HG02763 (cell line): ENCODE results near the gene MATN1.

ENCODE experiments used
- ATAC-seq: cut with Tn5 transposase; IDR thresholded peaks from one replicate; pipeline ENCODE4 v1.9.1; 2021; ENCODE audit warnings: mild to moderate bottlenecking, moderate library complexity; ENCODE audit not compliant: unreplicated experiment

Gene MATN1

GRCh38 chr1:30758121-30758688, 34.8 kb upstream of the MATN1 start:
- ATAC-seq = no peak

DNA sequence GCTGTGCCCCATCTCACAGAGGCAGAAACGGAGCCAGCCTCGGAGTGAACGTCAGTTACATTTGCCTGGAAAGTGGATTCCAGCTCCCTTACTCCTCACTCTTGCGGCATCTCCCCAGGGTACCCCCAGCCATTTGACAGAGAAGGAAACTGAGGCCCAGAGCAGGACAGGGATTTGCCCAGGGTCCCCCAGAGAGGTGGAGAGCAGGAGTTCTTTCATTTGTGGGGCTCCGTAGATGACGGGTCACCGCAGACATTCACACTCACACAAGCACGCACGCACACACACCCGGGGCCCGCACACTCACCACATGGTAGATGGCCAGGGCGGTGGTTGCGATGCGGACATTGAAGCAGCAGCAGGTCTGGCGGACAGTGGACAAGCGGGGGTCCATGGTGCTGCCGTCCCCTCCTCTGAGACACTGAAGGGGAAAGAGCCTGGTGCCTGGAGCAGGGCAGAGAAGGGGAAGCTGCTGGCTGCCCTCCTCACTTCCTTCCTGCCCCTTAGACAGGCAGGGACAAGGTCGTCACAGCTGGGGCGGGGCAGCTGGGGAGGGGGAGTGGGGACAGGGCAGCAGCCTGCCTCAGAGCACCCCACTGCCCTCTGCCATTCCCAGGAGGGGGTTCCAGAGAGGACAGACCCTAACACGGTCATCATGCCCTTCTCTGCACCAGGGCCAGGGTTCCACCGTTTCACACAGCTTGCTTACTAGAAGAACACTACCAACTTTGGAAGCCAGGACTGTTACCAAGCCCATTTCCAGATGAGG, 34.2 kb upstream of the MATN1 start, which contains the start of gene LAPTM5:
Gene LAPTM5 (minus strand): TSS at position 423 of the 769 bp plus-strand sequence. CDS start 29 bp downstream, at position 394.
- no peak for ATAC-seq

GRCh38 chr1:30756545-30757351, 33.4 kb upstream of the MATN1 start:
- ATAC-seq = no peak

DNA sequence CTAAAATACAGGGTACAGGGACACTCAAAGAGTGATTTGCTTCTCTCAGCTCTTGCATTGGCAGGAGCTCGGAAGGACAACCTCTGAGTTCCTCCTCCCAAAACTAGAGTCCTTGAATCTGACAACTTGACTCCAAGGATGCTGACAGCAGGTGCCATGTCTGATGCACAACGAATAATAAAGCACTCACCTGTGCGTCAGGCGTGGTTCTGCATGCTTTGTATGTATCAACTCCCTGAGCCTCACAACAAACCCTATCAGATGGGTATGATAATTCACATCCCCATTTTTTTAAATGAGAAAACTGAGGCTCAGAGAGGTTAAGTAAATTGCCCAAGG, 32.8 kb upstream of the MATN1 start:
- no peak for ATAC-seq

DNA sequence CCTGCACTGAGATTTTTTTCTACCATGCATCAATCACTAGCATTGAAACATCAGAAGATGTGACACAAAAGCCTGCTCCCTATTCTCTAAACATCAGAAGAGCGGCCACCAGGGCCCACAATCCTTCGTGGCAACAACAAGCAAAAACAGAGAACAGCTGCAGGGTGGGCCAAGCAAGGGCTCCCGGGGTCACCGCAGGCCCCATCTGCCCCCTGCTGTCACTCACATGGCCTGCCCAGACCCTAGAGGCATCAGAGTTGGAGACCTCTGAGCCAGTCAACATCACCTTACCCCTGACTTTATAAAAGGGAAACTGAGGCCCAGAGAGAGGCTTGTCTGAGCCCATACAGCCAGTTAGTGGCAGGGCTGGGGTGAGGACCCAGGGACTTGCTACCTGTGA, 32.4 kb upstream of the MATN1 start:
- ATAC-seq = no peak

DNA sequence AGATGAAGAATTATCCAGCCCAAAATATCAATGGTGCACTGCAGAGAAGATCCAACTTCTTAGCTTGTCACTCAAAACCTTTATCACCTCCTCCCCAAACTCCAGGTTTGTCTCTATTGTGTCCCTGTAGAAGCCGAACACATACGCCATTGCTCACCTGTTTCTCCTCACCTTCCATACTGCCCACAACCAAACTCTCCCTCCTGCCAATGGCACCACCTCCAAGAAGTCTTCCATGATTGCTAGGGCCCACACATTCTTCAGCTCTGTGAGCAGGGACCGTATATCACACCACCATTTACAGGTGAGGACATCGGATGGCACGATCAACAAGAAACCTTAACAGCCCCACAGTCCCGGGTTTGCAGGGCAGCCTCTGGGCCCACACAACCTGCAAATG, 31.9 kb upstream of the MATN1 start:
- ATAC-seq = no peak

DNA sequence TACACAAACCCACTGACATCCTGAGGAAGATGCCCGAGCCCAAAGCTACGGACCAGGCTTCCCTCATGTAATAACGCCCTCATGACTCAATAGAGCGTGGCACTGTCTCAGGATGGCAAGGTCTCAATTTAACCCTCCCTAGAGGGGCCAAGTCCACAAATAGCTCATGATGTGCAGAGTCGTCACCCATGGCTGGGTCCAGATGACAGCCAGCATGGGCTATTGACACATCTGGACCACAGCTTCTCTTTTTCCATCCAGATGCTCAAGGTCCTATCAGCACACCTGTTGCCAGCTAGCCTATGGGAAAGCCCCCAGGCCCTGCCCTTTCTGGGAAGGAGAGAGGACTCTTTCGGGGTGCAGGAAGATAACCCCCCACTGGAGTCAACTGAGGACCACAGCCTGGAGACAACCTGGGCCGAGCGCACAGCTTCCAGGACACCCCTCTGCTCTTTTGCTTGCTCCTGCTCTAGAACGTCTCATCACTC, 31.3 kb upstream of the MATN1 start:
- ATAC-seq = peak; percentile 41

DNA sequence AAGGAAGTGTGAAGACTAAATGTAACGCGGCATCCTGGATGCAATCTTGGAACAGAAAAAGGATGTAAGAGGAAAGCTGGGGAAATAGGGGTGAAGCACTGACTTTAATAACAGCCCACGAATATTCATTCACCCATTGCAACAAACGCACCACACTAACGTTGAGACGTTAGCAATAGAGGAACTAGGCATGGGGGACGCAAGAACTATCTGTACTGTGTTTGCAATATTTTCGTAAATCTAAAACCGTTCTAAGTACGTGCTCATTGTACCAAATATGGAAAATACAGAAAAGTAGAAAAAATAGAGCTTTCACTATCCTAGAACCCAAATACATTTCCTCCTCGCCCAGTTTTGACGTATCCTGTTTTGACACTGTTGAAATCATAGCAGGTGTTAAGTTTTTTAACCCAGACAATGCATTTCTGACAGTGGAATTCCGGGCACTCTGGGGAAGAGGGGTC, 30.3 kb upstream of the MATN1 start:
- no peak for ATAC-seq

- no peak for ATAC-seq
Measured at GRCh38 chr1:30753118-30753517, 29.7 kb upstream of the MATN1 start.

DNA sequence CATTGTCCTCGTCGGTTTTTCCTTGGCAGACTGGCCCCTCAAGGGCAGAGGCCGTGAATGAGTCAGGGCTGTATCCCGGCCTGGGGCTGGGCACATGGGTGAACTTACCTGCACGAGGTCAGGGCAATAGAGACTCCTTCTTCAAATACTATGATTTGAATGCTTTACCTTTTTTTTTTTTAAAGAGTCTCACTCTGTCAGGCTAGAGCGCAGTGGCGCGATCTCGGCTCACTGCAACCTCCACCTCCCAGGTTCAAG, 29.2 kb upstream of the MATN1 start:
- ATAC-seq = no peak

GRCh38 chr1:30751830-30752650, 28.7 kb upstream of the MATN1 start:
- no peak for ATAC-seq

DNA sequence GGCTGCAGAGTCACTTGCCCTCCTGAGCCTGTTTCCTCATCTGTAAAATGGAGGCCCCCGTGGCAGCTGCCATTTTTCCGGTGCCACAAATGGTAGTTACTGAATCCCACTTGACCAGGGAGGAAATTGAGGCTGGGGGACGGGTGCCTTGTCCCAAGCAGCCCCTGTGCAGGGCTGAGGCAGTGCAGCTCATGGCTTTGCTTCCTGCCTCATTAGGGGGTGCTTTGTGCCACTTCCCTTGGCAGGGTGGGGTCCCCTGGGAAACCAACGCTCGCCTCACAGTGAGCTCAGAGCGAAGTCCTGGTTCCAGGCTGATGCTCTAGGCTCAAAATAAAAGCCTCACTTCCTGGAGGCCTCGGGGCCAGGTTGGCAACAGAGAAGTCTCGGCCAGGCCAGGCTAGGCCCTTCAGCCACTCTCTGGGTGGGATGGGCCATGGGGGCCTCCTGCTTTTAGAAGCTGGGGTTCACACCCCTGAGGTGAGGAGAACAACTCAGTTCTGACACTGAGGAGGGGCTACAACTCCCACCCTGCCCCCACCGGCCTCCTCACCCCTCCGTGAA, 27.4 kb upstream of the MATN1 start:
- no peak for ATAC-seq

- ATAC-seq = no peak
Measured at GRCh38 chr1:30749691-30750583, 26.6 kb upstream of the MATN1 start.

DNA sequence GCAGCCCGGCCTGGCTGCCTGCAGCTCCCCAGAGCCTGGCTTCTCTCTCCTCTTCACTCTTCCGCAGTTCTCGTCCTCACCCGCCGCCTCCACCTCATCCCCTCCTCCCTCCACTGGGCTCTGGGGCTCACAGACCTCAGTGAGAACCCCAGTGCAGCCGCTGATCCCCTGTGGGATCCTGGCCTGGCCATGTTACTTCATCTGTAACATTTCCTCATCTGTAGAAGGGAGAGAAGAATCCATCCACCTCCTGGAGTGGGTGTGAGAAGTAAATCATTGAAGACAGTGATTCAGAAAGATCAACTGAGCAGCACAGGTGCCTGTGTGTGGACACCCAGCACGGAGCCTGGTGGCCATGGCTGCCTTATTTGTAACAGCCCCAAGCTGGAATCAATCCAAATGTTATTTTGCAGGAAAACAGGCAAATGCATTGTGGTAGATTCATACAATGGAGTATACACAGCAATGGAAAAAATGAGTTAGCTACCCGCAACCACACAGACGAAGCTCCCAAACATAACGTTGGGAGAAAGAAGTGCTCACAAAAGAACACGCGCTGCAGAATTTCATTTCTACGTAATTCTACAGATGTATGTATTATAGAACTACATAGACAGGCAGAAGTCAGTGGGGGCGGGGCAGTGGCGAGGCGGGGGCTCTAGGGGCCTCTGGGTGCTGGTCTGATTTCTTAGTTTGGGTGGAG, 25.5 kb upstream of the MATN1 start:
- no peak for ATAC-seq

GRCh38 chr1:30748098-30748698, 24.8 kb upstream of the MATN1 start:
- ATAC-seq = no peak

DNA sequence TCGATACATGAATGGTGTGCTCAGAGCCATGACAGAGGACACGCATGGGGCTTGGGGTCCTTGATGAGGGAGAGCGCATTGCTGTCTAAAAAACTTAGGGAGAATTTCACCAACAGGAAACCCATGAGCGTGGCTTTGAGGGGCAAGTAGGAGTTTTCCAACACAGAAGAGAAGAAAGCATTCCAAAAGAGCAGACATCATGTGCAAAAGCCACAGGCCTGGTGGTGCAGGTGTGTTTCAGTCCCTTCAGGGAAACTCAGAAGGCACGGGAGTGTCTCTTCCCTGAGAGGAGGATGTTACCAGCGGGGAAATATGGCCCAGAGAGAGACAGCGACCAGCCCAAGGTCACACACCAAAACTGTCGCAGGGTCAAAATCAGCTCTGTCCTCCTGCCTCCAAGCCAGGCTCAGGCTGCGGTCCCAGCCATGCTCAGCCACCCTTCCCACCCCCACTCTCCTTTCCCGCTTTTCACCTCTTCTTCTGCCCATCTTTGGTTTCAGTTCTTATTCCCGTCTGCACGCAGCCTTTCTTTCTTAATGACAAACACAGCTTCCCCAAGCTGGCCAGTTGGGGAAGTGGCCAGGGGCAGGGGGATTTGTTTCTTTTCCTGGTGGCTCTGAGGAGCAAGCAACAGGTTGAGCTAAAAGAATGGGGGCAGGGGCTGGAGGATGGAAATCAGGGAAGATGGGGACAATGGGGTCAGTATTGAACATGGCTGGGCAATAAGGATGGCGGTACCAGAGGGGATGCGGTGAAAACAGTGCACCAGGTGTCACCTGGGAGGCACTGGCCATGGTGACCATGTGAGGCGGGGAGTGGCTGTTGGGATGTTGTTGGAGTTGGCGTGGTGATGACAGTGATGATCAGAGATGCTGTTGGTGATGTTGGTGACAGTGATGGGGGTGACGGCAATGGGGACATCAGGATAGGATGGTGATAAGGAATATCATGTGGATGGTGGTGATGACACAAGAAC, 23.9 kb upstream of the MATN1 start:
- no peak for ATAC-seq

DNA sequence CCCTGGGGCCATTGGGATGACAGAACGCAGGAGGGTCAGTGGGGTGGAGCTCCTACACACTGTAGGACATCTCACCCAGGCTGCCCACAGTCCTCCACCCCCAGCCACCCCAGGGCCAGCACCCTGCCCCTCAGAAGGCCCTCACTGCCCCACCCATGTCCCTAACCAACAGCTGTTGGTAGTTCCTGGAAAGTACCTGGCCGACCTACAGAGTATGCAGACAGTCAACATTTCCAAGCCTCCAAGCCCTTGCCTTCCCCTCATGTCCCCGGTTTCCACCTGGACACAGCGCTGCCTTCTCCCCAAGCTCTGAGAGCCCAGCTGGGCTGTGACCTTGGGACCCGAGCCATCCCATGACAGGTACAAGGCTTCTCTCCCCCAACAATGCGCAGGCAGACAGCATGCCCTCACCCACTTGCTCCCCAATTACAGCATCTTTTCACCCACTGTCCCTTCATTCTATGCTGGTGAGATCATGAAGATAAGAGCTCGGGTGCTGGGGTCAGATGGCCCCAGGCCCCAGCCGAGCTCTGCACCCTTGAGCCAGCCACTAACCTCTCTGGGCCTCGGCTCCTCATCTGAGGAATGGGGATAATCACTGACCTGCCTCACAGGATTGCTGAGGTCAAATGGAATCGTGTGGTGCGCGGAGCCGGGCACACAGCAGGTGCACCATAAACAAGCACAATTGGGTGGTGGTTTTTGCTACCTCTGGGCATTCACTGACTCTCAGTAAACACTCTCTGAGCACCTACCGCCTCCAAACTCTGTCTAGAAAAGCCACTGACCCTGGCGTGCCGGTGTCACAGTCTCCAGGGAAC, 23.0 kb upstream of the MATN1 start:
- ATAC-seq = no peak
